Measurements from ENCODE around the gene IRF6. TPM values are rescaled to one million over a fixed set of nuclear protein-coding genes. Genes with fewer than 3 reads are reported as not detected.
A peak's percentile ranks its signal among the peaks of the same experiment; 100 is the strongest.

Gene IRF6
- total RNA-seq, 1 experiment from 2014 or later = 35.2 TPM

DNA sequence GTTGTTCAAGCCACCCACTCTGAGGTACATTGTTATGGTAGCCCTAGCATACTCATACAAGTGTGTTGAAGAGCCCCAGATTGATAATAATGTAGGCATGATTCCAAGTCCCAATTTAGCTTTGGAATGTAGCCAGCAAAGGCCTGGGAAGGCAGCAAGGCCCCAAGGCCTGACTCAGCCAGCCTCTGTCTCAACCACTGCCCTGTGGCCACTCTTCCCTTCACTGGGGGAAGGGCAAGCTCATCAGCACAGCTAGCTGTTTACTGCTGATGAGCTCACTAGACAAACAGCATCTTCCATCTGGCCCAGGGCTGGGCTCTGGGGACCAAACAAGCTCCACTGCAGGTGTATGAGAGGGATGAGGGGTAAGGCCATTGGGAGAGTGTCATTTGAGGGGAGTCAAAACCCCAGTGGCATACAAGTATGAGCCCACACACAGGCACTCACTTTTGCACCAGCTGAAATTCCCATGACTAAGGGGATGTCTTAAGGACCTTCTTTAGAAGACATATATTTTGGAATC, 2.2 kb upstream of the IRF6 start:
- H4K20me1 ChIP-seq (ENCODE audit: insufficient read depth) = no peaks in the 10 kb centered on the region
- H3K9me3 ChIP-seq (ENCODE audit: control insufficient read depth in 1 of 2, insufficient read depth in 1 of 2, low read depth in 1 of 2, low read length in 2 of 2) = no peaks in the 10 kb centered on the region
- H3K36me3 ChIP-seq (ENCODE audit: control insufficient read depth in 1 of 2, insufficient read depth in 2 of 2, low read length in 2 of 2) = no peaks in the 10 kb centered on the region
- ChIA-PET RAD21 (ENCODE audit: low non-redundant PET in 1 of 2, low total read pairs in 2 of 2, uncharacterized antibody in 2 of 2, unreplicated experiment in 2 of 2) (no interaction called here), POLR2A (interaction anchor here (1.4 kb wide), 1 partner anchor 24 kb away, joined by 5 read pairs; the partner anchor contains the start of gene C1orf74), CTCF (interaction anchor here (1.3 to 1.6 kb wide), 3 partner anchors 9 to 19 kb away, joined by 4 to 13 read pairs (median 5); partner anchors contain the start of gene UTP25)
- H2AFZ ChIP-seq (ENCODE audit: low read depth, low read length, poor library complexity, severe bottlenecking) = no peak overlapping the region
- no peak overlapping the region for H3K27ac ChIP-seq (ENCODE audit: low read depth, low read length)
- no peak for DNase-seq (ENCODE audit: low read depth, low spot score)
- H3K79me2 ChIP-seq (ENCODE audit: insufficient read depth, low read length) = peaks cover 25% of the 10 kb centered on the region; the same call in 1 of the 2 replicates
- H3K9ac ChIP-seq (ENCODE audit: low read length) = no peak overlapping the region
- no peak overlapping the region for H3K4me3 ChIP-seq (replicated peaks in 1 of 2; ENCODE audit: low read depth in 1 of 2, low read length in 2 of 2)
- no peak for ATAC-seq
- no peaks in the 10 kb centered on the region for H3K9me2 ChIP-seq (ENCODE audit: insufficient read depth)
- H3K4me1 ChIP-seq (ENCODE audit: control insufficient read depth in 1 of 2, insufficient read depth in 2 of 2, low read length in 2 of 2) = peaks cover 11 to 38% of the 10 kb centered on the region in 2 experiments
- intact Hi-C loops (cut with micrococcal nuclease) = no loop called here
- no peaks in the 10 kb centered on the region for H3K27me3 ChIP-seq (ENCODE audit: insufficient read depth, low read length)
- H3K4me2 ChIP-seq (ENCODE audit: low read length) = peak overlapping the region; percentile 98
- no TSS peak for BruUV-seq (replicated peaks)
- no peak for TF ChIP-seq POLR2A (IDR thresholded peaks at IDR 0.05; ENCODE audit: borderline replicate concordance, extremely low read depth, insufficient read depth, insufficient read length)
- TF ChIP-seq CBX3 (IDR thresholded peaks at IDR 0.05; ENCODE audit: low read depth) = peak; percentile 76; the same call in 1 of the 2 replicates
- TF ChIP-seq RAD21 (IDR thresholded peaks at IDR 0.05; ENCODE audit: low read depth) = peak; percentile 17; the same call in 1 of the 2 replicates
- no peak for TF ChIP-seq ZNF274 (IDR thresholded peaks at IDR 0.05; ENCODE audit: low read depth, low read length)
- TF ChIP-seq SP1 (IDR thresholded peaks at IDR 0.05; ENCODE audit: low read depth) = peak; percentile 46; the same call in 1 of the 2 replicates
- TF ChIP-seq, protein P1, sequence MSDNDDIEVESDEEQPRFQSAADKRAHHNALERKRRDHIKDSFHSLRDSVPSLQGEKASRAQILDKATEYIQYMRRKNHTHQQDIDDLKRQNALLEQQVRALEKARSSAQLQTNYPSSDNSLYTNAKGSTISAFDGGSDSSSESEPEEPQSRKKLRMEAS (IDR thresholded peaks at IDR 0.05) = 0 out of 2 replicates have a peak, but pooled peaks have one; percentile 21
- TF ChIP-seq JUND (IDR thresholded peaks at IDR 0.05) = peak; percentile 31
- TF ChIP-seq POLR2AphosphoS5 (IDR thresholded peaks at IDR 0.05; ENCODE audit: low read depth, low read length) = peak; percentile 31; the same call in 1 of the 2 replicates

- H3K79me2 ChIP-seq (ENCODE audit: insufficient read depth, low read length) = peaks cover 28% of the 10 kb centered on the region; the same call in 1 of the 2 replicates
- no peak overlapping the region for H3K9ac ChIP-seq (ENCODE audit: low read length)
- no peaks in the 10 kb centered on the region for H3K27me3 ChIP-seq (ENCODE audit: insufficient read depth, low read length)
- ATAC-seq (no peak), DNase-seq (ENCODE audit: low read depth, low spot score) (no peak)
- H2AFZ ChIP-seq (ENCODE audit: low read depth, low read length, poor library complexity, severe bottlenecking) = no peak overlapping the region
- no peaks in the 10 kb centered on the region for H3K36me3 ChIP-seq (ENCODE audit: control insufficient read depth in 1 of 2, insufficient read depth in 2 of 2, low read length in 2 of 2)
- no peak overlapping the region for H3K27ac ChIP-seq (ENCODE audit: low read depth, low read length)
- ChIA-PET POLR2A (interaction anchor here (1.4 kb wide), 1 partner anchor 23 kb away, joined by 5 read pairs; the partner anchor contains the start of gene C1orf74), RAD21 (ENCODE audit: low non-redundant PET in 1 of 2, low total read pairs in 2 of 2, uncharacterized antibody in 2 of 2, unreplicated experiment in 2 of 2) (no interaction called here), CTCF (interaction anchor here (1.3 to 1.6 kb wide), 3 partner anchors 9 to 20 kb away, joined by 4 to 13 read pairs (median 5); partner anchors contain the start of gene UTP25)
- no peaks in the 10 kb centered on the region for H3K9me2 ChIP-seq (ENCODE audit: insufficient read depth)
- peaks cover 11 to 38% of the 10 kb centered on the region in 2 experiments for H3K4me1 ChIP-seq (ENCODE audit: control insufficient read depth in 1 of 2, insufficient read depth in 2 of 2, low read length in 2 of 2)
- H3K4me3 ChIP-seq (replicated peaks in 1 of 2; ENCODE audit: low read depth in 1 of 2, low read length in 2 of 2) = no peak overlapping the region
- H3K4me2 ChIP-seq (ENCODE audit: low read length) = peak overlapping the region; percentile 98
- no TSS peak for BruUV-seq (replicated peaks)
- no peaks in the 10 kb centered on the region for H4K20me1 ChIP-seq (ENCODE audit: insufficient read depth)
- no peaks in the 10 kb centered on the region for H3K9me3 ChIP-seq (ENCODE audit: control insufficient read depth in 1 of 2, insufficient read depth in 1 of 2, low read depth in 1 of 2, low read length in 2 of 2)
- intact Hi-C loops (cut with micrococcal nuclease) = no loop called here
- no peak for TF ChIP-seq ZNF274 (IDR thresholded peaks at IDR 0.05; ENCODE audit: low read depth, low read length)
- TF ChIP-seq ATF3 (IDR thresholded peaks at IDR 0.05) = no peak
- TF ChIP-seq TCF7L2 (IDR thresholded peaks at IDR 0.05; ENCODE audit: borderline replicate concordance, extremely low read depth, insufficient read depth, insufficient read length) = no peak
- TF ChIP-seq, protein P2, sequence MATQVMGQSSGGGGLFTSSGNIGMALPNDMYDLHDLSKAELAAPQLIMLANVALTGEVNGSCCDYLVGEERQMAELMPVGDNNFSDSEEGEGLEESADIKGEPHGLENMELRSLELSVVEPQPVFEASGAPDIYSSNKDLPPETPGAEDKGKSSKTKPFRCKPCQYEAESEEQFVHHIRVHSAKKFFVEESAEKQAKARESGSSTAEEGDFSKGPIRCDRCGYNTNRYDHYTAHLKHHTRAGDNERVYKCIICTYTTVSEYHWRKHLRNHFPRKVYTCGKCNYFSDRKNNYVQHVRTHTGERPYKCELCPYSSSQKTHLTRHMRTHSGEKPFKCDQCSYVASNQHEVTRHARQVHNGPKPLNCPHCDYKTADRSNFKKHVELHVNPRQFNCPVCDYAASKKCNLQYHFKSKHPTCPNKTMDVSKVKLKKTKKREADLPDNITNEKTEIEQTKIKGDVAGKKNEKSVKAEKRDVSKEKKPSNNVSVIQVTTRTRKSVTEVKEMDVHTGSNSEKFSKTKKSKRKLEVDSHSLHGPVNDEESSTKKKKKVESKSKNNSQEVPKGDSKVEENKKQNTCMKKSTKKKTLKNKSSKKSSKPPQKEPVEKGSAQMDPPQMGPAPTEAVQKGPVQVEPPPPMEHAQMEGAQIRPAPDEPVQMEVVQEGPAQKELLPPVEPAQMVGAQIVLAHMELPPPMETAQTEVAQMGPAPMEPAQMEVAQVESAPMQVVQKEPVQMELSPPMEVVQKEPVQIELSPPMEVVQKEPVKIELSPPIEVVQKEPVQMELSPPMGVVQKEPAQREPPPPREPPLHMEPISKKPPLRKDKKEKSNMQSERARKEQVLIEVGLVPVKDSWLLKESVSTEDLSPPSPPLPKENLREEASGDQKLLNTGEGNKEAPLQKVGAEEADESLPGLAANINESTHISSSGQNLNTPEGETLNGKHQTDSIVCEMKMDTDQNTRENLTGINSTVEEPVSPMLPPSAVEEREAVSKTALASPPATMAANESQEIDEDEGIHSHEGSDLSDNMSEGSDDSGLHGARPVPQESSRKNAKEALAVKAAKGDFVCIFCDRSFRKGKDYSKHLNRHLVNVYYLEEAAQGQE (IDR thresholded peaks at IDR 0.05; ENCODE audit: low read depth) = no peak
- no peak for TF ChIP-seq FOSL1 (IDR thresholded peaks at IDR 0.05; ENCODE audit: low read depth)
- no peak for TF ChIP-seq YY1 (IDR thresholded peaks at IDR 0.05; ENCODE audit: extremely low read depth, insufficient replicate concordance, low read depth, low read length)
- TF ChIP-seq POLR2A (IDR thresholded peaks at IDR 0.05; ENCODE audit: borderline replicate concordance, extremely low read depth, insufficient read depth, insufficient read length) = no peak
Measured at GRCh38 chr1:209807509-209807908, 1.6 kb upstream of the IRF6 start.
